Measurements from ENCODE around the gene METTL8. TPM values are rescaled to one million over a fixed set of nuclear protein-coding genes. Genes with fewer than 3 reads are reported as not detected.
"Not testable (repeated sequence)": the region's sequence is repeated elsewhere in the genome, so short reads cannot be mapped to it uniquely, and the experiment has no call there.

METTL8 gene
- total RNA-seq, 1 donor from 2014 or later = 9.5 TPM

GRCh38 chr2:171367692-171368091, 66.1 kb downstream of the METTL8 start:
- ATAC-seq (ENCODE audit: poor library complexity) (no peak), DNase-seq (no peak)
- intact Hi-C loops (cut with DNase I) = no loop called here

- ATAC-seq (ENCODE audit: poor library complexity) (no peak), DNase-seq (no peak)
- intact Hi-C loops (cut with DNase I) = no loop called here
These were observed 68.0 kb downstream of the METTL8 start for GRCh38 chr2:171365778-171366177.

- intact Hi-C loops (cut with DNase I) = no loop called here
- ATAC-seq (ENCODE audit: poor library complexity) (no peak), DNase-seq (no peak)
These were observed 68.6 kb downstream of the METTL8 start for GRCh38 chr2:171365232-171365631.

- intact Hi-C loops (cut with DNase I) = no loop called here
- no peak for ATAC-seq (ENCODE audit: poor library complexity)
These were observed 71.4 kb downstream of the METTL8 start for GRCh38 chr2:171362396-171362795.

DNA sequence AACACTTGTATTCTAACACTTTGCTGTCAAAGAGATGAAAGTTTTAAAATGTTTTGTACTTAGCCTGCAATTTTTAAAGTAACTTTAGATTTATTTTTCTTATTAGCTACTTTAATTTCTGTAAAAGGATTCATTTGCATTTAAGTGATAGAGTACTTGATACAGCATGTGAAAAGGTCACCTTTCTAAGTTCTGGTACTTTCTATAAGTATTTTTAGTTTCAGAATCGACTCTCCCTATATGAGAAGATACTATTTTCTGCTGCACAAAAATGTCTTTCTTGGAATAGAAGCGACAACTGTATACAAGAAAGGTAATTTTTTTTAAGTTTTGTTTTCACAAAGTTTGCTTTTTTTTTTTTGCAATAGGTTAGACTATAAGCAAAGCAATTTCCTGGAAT, 72.9 kb downstream of the METTL8 start:
- intact Hi-C loops (cut with DNase I) = no loop called here
- DNase-seq (no peak), ATAC-seq (ENCODE audit: poor library complexity) (no peak)

More at GRCh38 chr2:171362396-171362795, 71.4 kb downstream of the METTL8 start:
- no peak for DNase-seq

DNA sequence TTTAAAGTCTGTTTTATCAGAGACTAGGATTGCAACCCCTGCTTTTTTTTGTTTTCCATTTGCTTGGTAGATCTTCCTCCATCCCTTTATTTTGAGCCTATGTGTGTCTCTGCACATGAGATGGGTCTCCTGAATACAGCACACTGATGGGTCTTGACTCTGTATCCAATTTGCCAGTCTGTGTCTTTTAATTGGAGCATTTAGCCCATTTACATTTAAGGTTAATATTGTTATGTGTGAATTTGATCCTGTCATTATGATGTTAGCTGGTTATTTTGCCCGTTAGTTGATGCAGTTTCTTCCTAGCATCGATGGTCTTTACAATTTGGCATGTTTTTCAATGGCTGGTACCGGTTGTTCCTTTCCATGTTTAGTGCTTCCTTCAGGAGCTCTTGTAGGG, 80.0 kb downstream of the METTL8 start:
- DNase-seq; intact Hi-C loops (cut with DNase I); ATAC-seq (ENCODE audit: poor library complexity): not testable (repeated sequence)

DNA sequence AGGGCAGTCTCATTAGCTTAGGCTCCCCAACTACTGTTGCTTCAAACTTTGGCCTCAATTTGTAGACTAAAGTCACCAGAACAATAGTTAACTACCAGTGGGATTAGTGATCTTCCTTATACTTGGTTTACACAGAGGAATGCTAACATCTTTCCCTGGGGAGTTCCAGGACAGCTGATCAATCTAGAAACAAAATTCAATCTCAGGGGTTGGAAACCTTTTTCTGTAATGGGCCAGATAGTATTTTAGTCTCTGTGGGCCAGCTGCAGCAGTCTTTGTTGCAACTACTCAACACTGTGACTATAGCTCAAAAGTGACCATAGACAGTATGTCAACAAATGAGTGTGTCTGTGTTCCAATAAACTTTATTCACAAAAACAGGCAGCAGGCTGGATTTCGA, 85.7 kb downstream of the METTL8 start:
- intact Hi-C loops (cut with DNase I) = no loop called here
- DNase-seq (no peak), ATAC-seq (ENCODE audit: poor library complexity) (no peak)

DNA sequence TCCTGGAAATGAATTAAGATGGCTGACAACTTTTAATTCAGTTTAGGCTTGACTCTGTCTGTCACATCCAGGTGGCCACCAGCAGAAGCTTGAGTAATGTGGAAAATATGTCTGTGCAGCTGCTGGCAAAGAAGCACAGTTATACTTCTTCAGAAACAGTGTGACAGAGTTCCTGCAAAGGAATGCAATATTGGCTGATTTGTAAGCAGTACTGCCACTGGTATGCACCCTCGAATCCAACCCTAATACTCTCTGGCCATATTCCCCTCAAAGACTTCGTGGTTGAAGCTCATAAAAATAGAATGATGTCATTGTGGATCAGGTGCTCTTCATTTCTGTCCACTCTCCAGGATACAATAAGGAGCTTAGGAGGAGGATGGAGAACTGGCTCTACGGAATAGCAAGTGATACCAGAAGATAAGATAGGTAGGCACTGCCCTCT, 86.2 kb downstream of the METTL8 start:
- ATAC-seq (ENCODE audit: poor library complexity) (peak; percentile 63), DNase-seq (no peak)
- intact Hi-C loops (cut with DNase I) = no loop called here

DNA sequence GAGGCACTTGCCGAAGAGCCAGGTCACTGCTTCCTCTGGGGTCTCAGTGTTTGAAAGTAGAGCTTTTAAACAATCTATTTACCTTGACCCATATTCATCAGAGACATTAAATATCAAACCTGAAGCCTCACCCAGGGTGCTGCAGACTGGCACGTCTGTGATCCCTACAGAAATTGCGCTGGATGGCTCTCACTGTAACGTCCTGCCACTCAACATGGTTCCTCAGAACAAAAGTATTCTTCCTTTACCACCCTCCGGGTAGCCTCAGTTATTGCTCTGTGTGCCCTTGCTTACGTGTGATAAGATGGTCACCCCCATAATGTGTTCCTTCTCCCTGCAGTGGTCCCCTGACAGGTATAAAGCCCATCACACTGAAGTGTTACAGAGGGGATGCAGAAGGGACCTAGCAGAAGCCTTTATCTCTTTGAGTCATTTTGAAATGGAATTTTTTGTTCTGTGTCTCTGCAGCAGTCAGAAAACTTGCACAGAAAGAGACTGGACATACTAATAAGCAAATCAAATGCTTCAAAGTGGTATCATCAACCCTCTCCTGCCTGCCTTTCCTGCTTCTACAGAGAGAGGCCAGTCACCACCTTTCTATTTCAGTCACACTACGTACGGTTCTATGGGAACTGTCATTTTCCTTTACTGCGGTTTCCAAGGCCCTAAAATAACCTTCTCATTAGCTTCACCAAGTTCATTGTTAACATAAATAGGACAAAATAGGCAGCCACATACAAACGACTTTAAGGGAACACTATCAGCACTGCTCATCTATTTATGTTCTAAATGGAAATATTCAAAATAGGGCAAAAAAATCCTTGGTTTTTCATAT, 86.8 kb downstream of the METTL8 start:
- ATAC-seq (ENCODE audit: poor library complexity) (peak; percentile 91), DNase-seq (no peak)
- intact Hi-C loops (cut with DNase I) = no loop called here

DNA sequence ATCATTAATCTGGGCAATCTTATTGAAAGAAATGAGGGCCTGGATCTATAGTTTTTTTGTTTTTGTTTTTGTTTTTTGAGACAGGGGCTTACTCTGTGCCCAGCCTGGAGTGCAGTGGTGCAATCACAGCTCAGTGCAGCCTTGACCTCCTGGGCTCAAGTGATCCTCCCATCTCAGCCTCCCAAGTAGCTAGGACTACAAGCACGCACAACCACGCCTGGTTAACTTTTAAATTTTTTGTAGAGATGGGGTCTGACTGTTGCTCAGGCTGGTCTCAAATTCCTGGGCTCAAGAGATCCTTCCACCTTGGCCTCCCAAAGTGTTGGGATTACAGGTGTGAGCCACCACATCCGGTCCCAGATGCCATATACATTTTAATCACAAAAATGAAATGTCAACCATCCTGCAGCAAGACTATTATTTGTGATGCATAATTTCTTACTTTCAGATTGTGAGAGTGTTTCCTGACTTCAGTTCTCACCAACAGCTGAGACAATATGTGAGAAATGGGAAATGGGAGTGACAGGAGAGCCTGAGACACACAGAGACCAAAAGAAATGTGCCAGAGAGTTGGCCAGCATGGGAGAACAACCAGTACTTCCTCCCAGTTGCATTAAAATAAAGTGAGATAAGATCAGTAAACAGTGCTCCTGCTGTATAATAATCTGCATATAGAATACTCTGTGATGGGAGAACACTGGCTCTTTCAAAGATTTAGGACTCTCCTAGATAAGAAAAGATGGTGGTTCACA, 87.6 kb downstream of the METTL8 start:
- intact Hi-C loops (cut with DNase I) = no loop called here
- DNase-seq (no peak), ATAC-seq (ENCODE audit: poor library complexity) (peak; percentile 49)

- no peak for ATAC-seq (ENCODE audit: poor library complexity)
- intact Hi-C loops (cut with DNase I) = no loop called here
- DNase-seq = no peak
These were observed 89.6 kb downstream of the METTL8 start for GRCh38 chr2:171344182-171344581.

DNA sequence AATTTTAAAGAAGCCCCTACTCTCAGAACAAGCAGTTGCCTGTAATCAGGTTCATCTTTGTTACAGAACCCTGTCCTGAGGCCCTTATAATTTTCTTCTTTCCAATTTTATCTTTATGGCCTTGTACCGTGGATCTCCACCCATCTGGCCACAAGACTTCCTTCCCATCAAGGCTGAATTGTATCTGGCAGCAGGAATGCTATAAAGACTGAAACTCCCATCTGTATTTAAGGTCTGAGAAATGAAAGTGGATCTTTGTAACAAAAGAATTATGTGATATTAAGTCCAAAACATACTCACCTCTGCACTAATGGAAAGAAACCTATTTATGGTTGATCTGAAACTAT, 91.8 kb downstream of the METTL8 start:
- DNase-seq = no peak
- intact Hi-C loops (cut with DNase I) = no loop called here
- no peak for ATAC-seq (ENCODE audit: poor library complexity)

DNA sequence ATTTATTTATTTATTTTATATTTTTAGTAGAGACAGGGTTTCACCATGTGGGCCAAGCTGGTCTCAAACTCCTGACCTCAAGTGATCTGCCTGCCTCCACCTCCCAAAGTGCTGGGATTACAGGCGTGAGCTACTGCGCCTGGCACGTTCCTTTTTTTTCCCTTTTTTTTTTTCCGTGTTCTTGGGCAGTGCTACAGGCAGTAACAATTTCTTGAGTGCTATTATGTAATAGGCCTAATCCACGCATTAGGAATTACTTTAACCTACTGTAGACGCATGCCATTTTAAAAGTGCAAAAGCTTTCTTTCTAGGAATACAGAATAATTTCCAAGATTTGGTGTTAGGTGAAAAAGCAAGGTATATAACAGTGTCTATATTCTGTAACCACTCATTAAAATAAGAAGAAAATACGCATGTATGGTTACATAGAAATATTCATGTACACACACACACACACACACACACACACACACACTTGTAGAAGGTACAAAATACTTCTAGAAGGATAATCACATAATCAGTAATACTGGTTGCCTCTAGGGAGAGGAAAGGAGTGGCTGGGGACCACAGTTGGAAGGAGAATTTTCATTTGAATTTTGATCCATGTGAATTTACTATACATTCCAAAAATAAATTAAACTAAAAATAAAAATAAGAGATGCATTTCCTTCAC, 92.3 kb downstream of the METTL8 start:
- intact Hi-C loops (cut with DNase I) = no loop called here
- ATAC-seq (ENCODE audit: poor library complexity) (no peak), DNase-seq (no peak)

DNA sequence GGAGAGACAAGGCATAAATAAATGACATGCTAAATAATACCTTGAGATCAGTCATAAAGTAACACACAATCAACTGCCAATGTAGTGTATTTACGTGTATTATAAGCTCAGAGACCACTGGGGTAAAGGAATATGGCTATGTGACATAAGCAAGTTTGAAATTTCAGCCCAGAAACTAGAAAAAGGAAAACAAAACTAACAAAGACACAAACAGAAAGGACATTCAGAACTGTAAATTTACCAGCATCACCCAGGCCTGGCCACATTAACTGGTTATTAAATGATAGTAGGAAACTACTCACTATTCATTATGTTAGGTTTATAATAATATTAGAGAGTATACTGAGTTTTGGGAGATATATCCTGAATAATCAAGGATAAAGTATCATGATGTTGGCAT, 98.8 kb downstream of the METTL8 start:
- intact Hi-C loops (cut with DNase I) = no loop called here
- no peak for DNase-seq
- ATAC-seq (ENCODE audit: poor library complexity) = no peak

- ATAC-seq (ENCODE audit: poor library complexity) = no peak
- intact Hi-C loops (cut with DNase I) = no loop called here
- no peak for DNase-seq
These were observed 99.6 kb downstream of the METTL8 start for GRCh38 chr2:171334171-171334570.

- intact Hi-C loops (cut with DNase I) = no loop called here
- DNase-seq (no peak), ATAC-seq (ENCODE audit: poor library complexity) (no peak)
These were observed 103.4 kb downstream of the METTL8 start for GRCh38 chr2:171330155-171330956.

- ATAC-seq (ENCODE audit: poor library complexity) = no peak
- intact Hi-C loops (cut with DNase I) = no loop called here
- no peak for DNase-seq
These were observed 106.7 kb downstream of the METTL8 start for GRCh38 chr2:171327043-171327496.

DNA sequence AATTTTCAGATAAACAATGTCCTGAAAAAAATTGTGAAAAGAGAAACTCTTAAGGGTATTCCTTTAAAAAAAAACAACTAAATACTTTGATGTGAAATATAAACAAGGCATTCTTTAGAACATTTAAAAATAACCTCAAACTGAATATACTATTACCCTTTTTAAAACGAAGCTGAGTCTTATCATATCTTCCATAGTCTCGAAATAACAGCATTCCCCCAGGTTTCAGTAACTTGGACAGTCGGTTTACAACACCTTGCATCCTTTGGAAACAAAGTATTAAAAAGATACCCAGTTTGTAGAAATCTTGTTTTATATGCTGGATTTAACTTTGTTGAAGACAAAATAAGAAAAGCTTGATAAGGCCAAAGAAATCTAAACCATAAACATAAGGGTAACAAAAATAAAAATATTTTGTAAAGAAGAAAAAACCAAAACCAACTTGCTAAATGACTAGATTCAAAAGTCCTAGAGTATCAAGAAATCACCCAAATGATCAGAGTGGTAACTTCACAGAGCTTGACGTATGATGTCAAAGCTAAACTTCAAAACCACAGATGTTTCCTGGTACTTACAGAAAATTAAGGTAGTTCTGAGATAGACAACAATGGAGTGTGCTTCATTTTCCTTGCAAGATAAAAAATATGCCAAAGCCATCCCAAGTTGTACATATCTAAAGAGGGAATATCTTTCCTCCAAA, 107.8 kb downstream of the METTL8 start:
- ATAC-seq (ENCODE audit: poor library complexity) (no peak), DNase-seq (no peak)
- intact Hi-C loops (cut with DNase I) = no loop called here
